Measurements from ENCODE around the gene ECEL1. TPM values are rescaled to one million over a fixed set of nuclear protein-coding genes. Genes with fewer than 3 reads are reported as not detected.
A peak's percentile ranks its signal among the peaks of the same experiment; 100 is the strongest.
"Not testable (repeated sequence)": the region's sequence is repeated elsewhere in the genome, so short reads cannot be mapped to it uniquely, and the experiment has no call there.

ECEL1 gene
- total RNA-seq, 1 donor from 2014 or later = 0.50 TPM

- Mint-ChIP-seq H3K27me3 (ENCODE audit: low read depth) (no peaks in the 10 kb centered on the region), H3K9me3 (no peaks in the 10 kb centered on the region), H3K4me3 (ENCODE audit: low read depth) (no peak overlapping the region), H3K36me3 (ENCODE audit: low read depth) (no peaks in the 10 kb centered on the region), H3K27ac (no peak overlapping the region), H3K4me1 (ENCODE audit: low read depth) (peaks cover 4% of the 10 kb centered on the region)
- intact Hi-C loops (cut with micrococcal nuclease) = loop anchor here (2.0 to 5.0 kb wide), 2 partner anchors 81 to 534 kb away; partner anchors contain the start of gene PRSS56
- DNase-seq (ENCODE audit: low spot score) = no peak
These were observed 46.4 kb downstream of the ECEL1 start for GRCh38 chr2:232441147-232441651.

- H3K4me3 Mint-ChIP-seq (ENCODE audit: low read depth); H3K27ac Mint-ChIP-seq; H3K27me3 Mint-ChIP-seq (ENCODE audit: low read depth); H3K36me3 Mint-ChIP-seq (ENCODE audit: low read depth); H3K4me1 Mint-ChIP-seq (ENCODE audit: low read depth); H3K9me3 Mint-ChIP-seq: not testable (repeated sequence)
- intact Hi-C loops (cut with micrococcal nuclease) = loop anchor here (2.0 to 5.0 kb wide), 2 partner anchors 82 to 534 kb away; partner anchors contain the start of gene PRSS56
- DNase-seq (ENCODE audit: low spot score) = peak; percentile 80
These were observed 47.2 kb downstream of the ECEL1 start for GRCh38 chr2:232440220-232441018.

- Mint-ChIP-seq H3K27ac (no peak overlapping the region), H3K9me3 (no peaks in the 10 kb centered on the region), H3K4me1 (ENCODE audit: low read depth) (peaks cover 4% of the 10 kb centered on the region), H3K36me3 (ENCODE audit: low read depth) (no peaks in the 10 kb centered on the region), H3K27me3 (ENCODE audit: low read depth) (no peaks in the 10 kb centered on the region), H3K4me3 (ENCODE audit: low read depth) (no peak overlapping the region)
- intact Hi-C loops (cut with micrococcal nuclease) = loop anchor here (2.0 to 5.0 kb wide), 2 partner anchors 83 to 533 kb away; partner anchors contain the start of gene PRSS56
- DNase-seq (ENCODE audit: low spot score) = no peak
These were observed 47.9 kb downstream of the ECEL1 start for GRCh38 chr2:232439758-232440135.

GRCh38 chr2:232438951-232439757 lies 48.5 kb downstream of the ECEL1 start:
- no peaks in the 10 kb centered on the region for H3K27me3 Mint-ChIP-seq (ENCODE audit: low read depth)
- H3K9me3 Mint-ChIP-seq = no peaks in the 10 kb centered on the region
- no peak overlapping the region for H3K27ac Mint-ChIP-seq
- H3K4me1 Mint-ChIP-seq (ENCODE audit: low read depth) = peaks cover 4% of the 10 kb centered on the region
- H3K4me3 Mint-ChIP-seq (ENCODE audit: low read depth) = no peak overlapping the region
- no peaks in the 10 kb centered on the region for H3K36me3 Mint-ChIP-seq (ENCODE audit: low read depth)
- intact Hi-C loops (cut with micrococcal nuclease) = no loop called here
- peak; percentile 23 for DNase-seq (ENCODE audit: low spot score)

GRCh38 chr2:232438091-232438490 lies 49.5 kb downstream of the ECEL1 start:
- Mint-ChIP-seq H3K4me1 (ENCODE audit: low read depth) (peaks cover 4% of the 10 kb centered on the region), H3K27me3 (ENCODE audit: low read depth) (no peaks in the 10 kb centered on the region), H3K27ac (no peak overlapping the region), H3K4me3 (ENCODE audit: low read depth) (no peak overlapping the region), H3K36me3 (ENCODE audit: low read depth) (no peaks in the 10 kb centered on the region), H3K9me3 (no peaks in the 10 kb centered on the region)
- no peak for DNase-seq (ENCODE audit: low spot score)
- intact Hi-C loops (cut with micrococcal nuclease) = no loop called here

GRCh38 chr2:232437195-232437571 lies 50.5 kb downstream of the ECEL1 start:
- no peak for DNase-seq (ENCODE audit: low spot score)
- H3K4me3 Mint-ChIP-seq (ENCODE audit: low read depth) = no peak overlapping the region
- no peak overlapping the region for H3K27ac Mint-ChIP-seq
- no peaks in the 10 kb centered on the region for H3K36me3 Mint-ChIP-seq (ENCODE audit: low read depth)
- intact Hi-C loops (cut with micrococcal nuclease) = no loop called here
- H3K9me3 Mint-ChIP-seq = no peaks in the 10 kb centered on the region
- H3K27me3 Mint-ChIP-seq (ENCODE audit: low read depth) = no peaks in the 10 kb centered on the region
- peaks cover 4% of the 10 kb centered on the region for H3K4me1 Mint-ChIP-seq (ENCODE audit: low read depth)

- intact Hi-C loops (cut with micrococcal nuclease) = no loop called here
- Mint-ChIP-seq H3K27me3 (ENCODE audit: low read depth) (no peaks in the 10 kb centered on the region), H3K27ac (no peak overlapping the region), H3K4me1 (ENCODE audit: low read depth) (peaks cover 4% of the 10 kb centered on the region), H3K36me3 (ENCODE audit: low read depth) (no peaks in the 10 kb centered on the region), H3K4me3 (ENCODE audit: low read depth) (no peak overlapping the region), H3K9me3 (no peaks in the 10 kb centered on the region)
- no peak for DNase-seq (ENCODE audit: low spot score)
These were observed 51.0 kb downstream of the ECEL1 start for GRCh38 chr2:232436381-232437194.

DNA sequence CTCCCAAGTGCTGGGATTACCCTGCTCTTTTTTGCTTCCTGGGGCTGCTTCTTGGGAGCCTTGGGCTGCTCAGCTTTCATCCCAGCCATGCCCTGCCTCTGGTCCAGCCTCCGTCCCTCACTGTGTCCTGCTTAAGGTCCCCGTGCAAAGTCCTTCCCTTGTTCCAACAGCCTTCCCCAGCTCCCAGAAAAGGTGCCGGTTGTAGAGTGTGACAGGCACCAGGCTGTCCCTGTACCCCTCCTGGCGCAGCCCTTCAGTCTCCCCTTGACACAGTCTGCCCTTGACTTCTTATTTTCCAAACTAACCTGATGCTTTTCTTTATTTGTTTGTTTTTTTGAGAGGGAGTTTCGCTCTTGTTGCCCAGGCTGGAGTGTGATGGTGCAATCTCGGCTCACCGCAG lies 51.8 kb downstream of the ECEL1 start:
- no peak for DNase-seq (ENCODE audit: low spot score)
- Mint-ChIP-seq H3K9me3 (no peaks in the 10 kb centered on the region), H3K27ac (no peak overlapping the region), H3K4me3 (ENCODE audit: low read depth) (no peak overlapping the region), H3K36me3 (ENCODE audit: low read depth) (no peaks in the 10 kb centered on the region), H3K27me3 (ENCODE audit: low read depth) (no peaks in the 10 kb centered on the region), H3K4me1 (ENCODE audit: low read depth) (peaks cover 4% of the 10 kb centered on the region)
- intact Hi-C loops (cut with micrococcal nuclease) = no loop called here

DNA sequence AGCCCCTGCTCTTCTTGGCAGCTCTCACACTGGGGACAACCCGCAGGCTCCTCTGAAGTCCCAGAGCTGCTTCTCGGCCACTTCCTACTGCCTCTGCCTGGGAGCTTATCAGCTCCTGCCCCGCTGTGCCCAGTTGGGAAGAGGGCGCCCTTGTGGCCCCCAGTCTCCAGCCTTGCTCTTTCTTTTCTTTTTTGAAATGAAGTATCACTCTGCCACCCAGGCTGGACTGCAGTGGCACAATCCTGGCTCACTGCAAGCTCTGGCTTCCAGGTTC lies 52.3 kb downstream of the ECEL1 start:
- no peaks in the 10 kb centered on the region for H3K27me3 Mint-ChIP-seq (ENCODE audit: low read depth)
- peaks cover 3% of the 10 kb centered on the region for H3K4me1 Mint-ChIP-seq (ENCODE audit: low read depth)
- no peaks in the 10 kb centered on the region for H3K36me3 Mint-ChIP-seq (ENCODE audit: low read depth)
- H3K4me3 Mint-ChIP-seq (ENCODE audit: low read depth) = no peak overlapping the region
- no peak for DNase-seq (ENCODE audit: low spot score)
- no peaks in the 10 kb centered on the region for H3K9me3 Mint-ChIP-seq
- intact Hi-C loops (cut with micrococcal nuclease) = no loop called here
- no peak overlapping the region for H3K27ac Mint-ChIP-seq

DNA sequence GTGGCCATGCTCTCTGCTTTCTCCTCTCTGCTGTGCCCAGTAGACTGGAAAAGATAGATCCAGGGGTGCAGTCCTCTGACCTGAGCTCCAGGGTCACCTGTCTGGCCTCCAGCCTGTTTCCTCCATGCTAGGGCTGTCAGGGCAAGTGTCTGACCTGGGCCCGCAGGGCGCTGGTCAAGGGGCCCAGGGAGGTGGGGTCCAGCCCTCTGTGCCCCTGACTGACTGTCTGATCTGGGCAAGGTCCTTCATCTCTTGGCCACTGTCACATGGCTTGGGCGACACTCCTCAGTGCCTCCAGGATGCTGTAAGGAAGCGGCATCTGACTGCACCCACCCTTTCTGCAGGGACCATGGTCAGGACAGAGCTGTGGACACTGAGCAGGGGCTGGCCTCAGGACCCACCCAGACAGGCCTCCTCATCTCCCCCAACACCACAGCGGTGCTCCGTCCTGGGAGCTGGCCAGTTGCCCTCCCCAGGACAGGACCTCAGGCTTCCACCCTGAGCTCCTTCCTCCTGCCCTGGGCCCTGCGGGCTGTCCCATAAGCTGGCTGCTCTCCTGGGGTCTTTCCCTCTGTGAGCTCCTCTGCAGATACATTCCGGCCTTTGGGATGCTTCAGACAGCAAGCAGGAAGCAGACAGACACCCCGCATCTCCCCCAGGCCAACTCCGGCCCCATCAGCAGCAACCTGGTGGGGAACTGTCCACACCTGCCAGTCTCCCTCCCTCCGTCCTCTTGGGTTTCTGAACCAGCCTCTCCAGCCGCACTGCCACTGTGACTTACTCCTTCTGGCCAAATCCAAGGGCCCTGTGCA lies 52.9 kb downstream of the ECEL1 start:
- Mint-ChIP-seq H3K9me3 (no peaks in the 10 kb centered on the region), H3K36me3 (ENCODE audit: low read depth) (no peaks in the 10 kb centered on the region), H3K27ac (no peak overlapping the region), H3K4me3 (ENCODE audit: low read depth) (no peak overlapping the region), H3K4me1 (ENCODE audit: low read depth) (no peaks in the 10 kb centered on the region), H3K27me3 (ENCODE audit: low read depth) (peaks cover 1% of the 10 kb centered on the region)
- no peak for DNase-seq (ENCODE audit: low spot score)
- intact Hi-C loops (cut with micrococcal nuclease) = no loop called here

GRCh38 chr2:232434091-232434490 lies 53.5 kb downstream of the ECEL1 start:
- Mint-ChIP-seq H3K27me3 (ENCODE audit: low read depth) (peaks cover 1% of the 10 kb centered on the region), H3K4me1 (ENCODE audit: low read depth) (no peaks in the 10 kb centered on the region), H3K9me3 (no peaks in the 10 kb centered on the region), H3K27ac (no peak overlapping the region), H3K36me3 (ENCODE audit: low read depth) (no peaks in the 10 kb centered on the region), H3K4me3 (ENCODE audit: low read depth) (no peak overlapping the region)
- intact Hi-C loops (cut with micrococcal nuclease) = no loop called here
- no peak for DNase-seq (ENCODE audit: low spot score)

- H3K4me1 Mint-ChIP-seq (ENCODE audit: low read depth); H3K27me3 Mint-ChIP-seq (ENCODE audit: low read depth); H3K9me3 Mint-ChIP-seq; intact Hi-C loops (cut with micrococcal nuclease); H3K27ac Mint-ChIP-seq; H3K36me3 Mint-ChIP-seq (ENCODE audit: low read depth); DNase-seq (ENCODE audit: low spot score); H3K4me3 Mint-ChIP-seq (ENCODE audit: low read depth): not testable (repeated sequence)
These were observed 54.0 kb downstream of the ECEL1 start for GRCh38 chr2:232433622-232434021.
